HFF-Myc (cell line): ENCODE data around the gene PCSK6.

Experiments
- DNase-seq: peaks from one replicate; pipeline ENCODE4 v3.0.0-alpha.2; 2011; ENCODE audit warnings: low read depth; ENCODE audit errors: extremely low read depth
- H3K4me3 ChIP-seq: replicated peaks from 2 replicates; pipeline ENCODE4 v1.5.1; 2011; ENCODE audit warnings: low read depth, mild to moderate bottlenecking, control low read depth, low read length
- CTCF ChIP-seq: IDR thresholded peaks from 2 replicates; pipeline ENCODE4 v1.5.1; 2012; ENCODE audit warnings: mild to moderate bottlenecking, low read depth, low read length, control low read depth; ENCODE audit errors: missing control alignments

Gene PCSK6

DNA sequence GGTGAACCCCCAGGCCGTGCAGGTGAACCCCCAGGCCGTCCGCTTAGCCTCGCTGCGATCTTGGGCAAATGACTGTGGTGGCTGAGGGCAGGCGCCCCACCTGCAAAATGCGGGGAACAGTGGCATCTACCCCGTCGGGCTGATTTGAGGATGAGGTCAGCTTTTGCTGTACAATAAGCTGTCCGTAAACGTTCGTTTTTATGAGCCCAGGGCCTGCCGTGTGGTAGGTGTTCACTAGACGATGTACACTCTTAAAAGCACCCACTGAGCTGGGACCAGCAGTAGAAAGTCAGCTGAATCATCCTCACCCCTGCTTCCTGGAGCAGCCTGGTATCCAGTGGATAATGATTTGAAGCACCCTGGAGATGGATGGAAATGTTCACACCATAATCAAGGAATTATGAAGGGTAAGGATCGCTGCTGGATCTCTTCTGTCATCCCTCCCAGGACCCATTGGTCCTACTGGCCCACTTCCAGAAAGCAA lies 943 bp upstream of the PCSK6 start:
- no peak overlapping the region for H3K4me3 ChIP-seq
- no peak for DNase-seq
- TF ChIP-seq CTCF = no peak

GRCh38 chr15:101489237-101489598 lies 289 bp downstream of the PCSK6 start:
- TF ChIP-seq CTCF = no peak
- no peak overlapping the region; the same call in 1 of the 2 replicates for H3K4me3 ChIP-seq
- no peak for DNase-seq

- H3K4me3 ChIP-seq = peak overlapping the region; percentile 36
- DNase-seq = no peak
- TF ChIP-seq CTCF = no peak
Measured at GRCh38 chr15:101488300-101489164, 975 bp downstream of the PCSK6 start.

- H3K4me3 ChIP-seq = no peak overlapping the region
- TF ChIP-seq CTCF = no peak
Measured at GRCh38 chr15:101486696-101487459, 2.6 kb downstream of the PCSK6 start.

GRCh38 chr15:101483462-101483861 lies 6.0 kb downstream of the PCSK6 start:
- TF ChIP-seq CTCF = no peak
- no peak for DNase-seq
- H3K4me3 ChIP-seq = no peak overlapping the region

More at GRCh38 chr15:101486696-101487459, 2.6 kb downstream of the PCSK6 start:
- peak; percentile 45 for DNase-seq

DNA sequence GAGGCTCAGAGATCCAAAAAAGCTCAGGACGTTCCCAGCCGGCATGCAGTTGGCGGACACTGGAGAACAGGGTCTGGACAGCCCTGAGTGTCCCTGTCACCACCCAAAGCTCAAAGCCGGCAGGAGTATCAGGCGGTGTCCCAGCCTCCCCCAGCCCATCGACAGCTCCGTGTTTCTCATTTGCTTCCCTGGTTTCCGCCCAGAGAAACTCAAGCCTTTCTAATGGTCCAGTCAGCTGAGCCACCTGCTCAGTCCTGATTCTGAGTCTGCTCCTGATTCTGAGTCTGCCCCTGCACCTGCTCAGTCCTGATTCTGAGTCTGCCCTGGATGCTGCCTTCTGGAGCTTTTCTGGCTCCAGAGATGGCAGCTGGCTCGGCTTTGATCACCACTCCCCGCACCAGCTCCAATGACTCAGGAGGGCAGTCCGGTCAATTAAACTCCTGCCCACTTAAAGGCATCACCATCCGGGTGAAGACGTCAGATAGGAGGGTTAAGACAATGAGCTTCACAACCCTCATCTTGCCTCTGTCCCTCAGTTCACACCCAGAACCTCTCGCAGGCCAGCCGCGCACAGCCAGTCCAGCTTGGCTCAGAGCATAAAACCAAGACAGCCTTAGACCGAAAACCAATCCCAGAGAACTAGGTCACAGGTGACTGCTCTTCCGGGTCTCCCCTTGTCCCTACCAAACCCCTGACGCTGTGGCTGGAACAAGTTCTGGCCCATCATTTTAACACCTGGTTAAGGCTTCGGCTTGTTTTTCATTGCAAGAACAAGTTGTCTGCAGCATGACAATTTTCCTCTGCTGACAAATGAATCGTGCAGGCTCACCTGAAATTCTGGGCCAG lies 6.8 kb downstream of the PCSK6 start:
- no peak for TF ChIP-seq CTCF
- no peak overlapping the region for H3K4me3 ChIP-seq
- no peak for DNase-seq
